HG03575 (cell line): Measurements from ENCODE around the gene SLC29A1.
"Not testable (repeated sequence)": the region's sequence is repeated elsewhere in the genome, so short reads cannot be mapped to it uniquely, and the experiment has no call there.

Experiments used
- ATAC-seq: cut with Tn5 transposase; IDR thresholded peaks from one replicate; pipeline ENCODE4 v1.9.1; 2021; ENCODE audit not compliant: unreplicated experiment, insufficient number of reproducible peaks, low FRiP score; ENCODE audit errors: extremely low read depth

Gene SLC29A1

DNA sequence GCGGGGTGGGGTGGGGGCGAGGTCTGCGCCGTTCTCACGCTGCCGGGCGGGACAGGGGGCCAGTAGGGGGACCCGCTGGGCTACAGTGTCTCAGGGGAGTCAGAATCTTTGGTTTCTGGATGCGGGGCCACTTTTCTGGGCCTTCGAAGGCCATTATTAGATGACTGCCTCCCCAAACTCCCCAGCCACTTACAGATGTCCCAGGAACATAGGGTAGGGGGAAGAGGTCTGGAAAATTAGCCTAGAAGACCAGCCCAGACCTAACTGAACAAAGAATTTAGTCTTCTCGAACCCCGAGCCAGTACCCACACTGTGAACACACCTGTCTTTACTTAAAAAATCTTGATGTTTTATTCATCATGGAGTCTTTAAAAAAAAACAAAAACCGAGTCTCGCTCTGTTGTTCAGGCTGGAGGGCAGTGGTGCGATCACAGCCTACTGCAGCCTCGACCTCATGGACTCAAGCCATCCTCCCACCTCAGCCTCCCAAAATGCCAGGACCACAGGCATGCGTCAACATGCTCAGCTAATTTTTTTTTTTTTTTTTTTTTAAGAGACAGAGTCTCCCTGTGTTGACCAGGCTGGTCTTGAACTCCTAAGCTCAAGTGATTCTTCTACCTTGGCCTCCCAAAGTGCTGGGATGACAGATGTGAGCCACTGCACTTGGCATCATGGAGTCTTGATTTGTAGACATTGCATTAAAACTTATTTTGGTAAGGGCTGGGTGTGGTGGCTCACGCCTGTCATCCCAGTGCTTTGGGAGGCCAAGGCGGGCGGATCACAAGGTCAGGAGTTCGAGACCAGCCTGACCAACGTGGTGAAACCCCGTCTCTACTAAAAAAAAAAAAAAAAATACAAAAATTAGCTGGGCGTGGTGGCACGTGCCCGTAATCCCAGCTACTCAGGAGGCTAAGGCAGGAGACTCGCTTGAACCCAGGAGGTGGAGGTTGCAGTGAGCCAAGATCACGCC lies 3.3 kb upstream of the SLC29A1 start:
- ATAC-seq, result no peak

DNA sequence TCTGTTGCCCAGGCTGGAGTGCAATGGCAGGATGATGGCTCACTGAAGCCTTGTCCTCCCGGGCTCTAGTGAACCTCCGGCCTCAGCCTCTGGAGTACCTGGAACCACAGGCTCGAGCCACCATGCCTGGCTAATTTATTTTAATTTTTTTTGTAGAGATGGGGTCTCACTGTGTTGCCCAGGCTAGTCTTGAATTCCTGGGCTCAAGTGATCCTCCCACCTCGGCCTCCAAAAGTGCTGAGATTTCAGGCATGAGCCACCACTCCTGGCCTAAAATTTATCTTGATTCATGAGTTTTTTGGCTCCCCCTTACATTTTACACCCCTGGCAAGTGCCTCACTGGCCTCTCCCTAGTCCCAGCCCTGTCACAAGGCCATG lies 2.5 kb upstream of the SLC29A1 start:
- ATAC-seq, result no peak

DNA sequence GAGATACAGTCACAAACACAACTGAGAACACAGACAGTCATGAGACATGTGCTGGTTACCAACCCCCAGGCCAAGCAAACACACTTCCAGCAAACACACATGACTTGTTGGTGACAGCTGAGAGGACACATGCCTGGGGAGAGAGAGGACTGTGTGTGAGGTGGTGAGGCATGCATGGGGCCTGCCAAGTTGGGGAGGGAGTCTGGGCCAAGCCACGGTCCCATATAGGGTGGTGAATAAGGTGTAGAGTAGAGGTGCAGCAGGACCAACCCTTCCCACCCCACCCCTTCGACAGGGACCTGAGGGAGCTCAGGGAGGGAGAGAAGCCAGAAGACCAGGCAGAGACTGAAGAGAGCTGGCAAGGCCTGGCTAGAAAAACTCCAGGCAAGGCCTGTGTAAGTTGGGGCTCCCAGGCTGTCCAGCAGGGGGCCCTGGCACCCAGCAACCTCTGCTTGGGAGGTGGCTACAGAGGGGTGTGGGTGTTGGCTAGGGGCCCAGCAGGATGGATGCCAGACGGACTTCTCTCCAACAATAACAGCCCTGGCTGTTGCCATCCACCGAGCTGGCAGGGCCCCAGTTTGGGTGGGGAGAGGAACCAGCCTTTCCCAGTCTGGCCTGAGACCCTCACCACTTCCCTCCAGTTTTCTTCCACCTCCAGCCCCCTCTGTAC lies 2.0 kb upstream of the SLC29A1 start:
- ATAC-seq, result no peak

DNA sequence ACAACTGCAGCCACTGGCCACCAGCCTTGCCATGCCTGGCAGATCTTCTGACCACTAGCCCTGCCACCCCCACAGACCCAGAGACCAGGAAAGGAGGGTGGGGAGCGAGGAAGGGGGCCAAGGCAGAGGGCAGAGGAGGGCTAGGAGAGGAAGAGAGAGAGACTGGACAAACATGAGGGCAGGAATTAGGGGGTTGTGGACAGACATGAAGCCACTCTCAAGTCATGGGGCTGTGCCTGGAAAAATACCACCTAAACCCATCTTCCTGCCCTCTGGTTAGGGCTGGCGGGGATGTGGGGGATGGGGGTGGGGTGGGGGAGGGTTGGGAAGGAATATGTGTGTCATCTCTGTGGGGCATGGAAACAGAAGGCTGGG lies 1.4 kb upstream of the SLC29A1 start:
- ATAC-seq, result no peak

DNA sequence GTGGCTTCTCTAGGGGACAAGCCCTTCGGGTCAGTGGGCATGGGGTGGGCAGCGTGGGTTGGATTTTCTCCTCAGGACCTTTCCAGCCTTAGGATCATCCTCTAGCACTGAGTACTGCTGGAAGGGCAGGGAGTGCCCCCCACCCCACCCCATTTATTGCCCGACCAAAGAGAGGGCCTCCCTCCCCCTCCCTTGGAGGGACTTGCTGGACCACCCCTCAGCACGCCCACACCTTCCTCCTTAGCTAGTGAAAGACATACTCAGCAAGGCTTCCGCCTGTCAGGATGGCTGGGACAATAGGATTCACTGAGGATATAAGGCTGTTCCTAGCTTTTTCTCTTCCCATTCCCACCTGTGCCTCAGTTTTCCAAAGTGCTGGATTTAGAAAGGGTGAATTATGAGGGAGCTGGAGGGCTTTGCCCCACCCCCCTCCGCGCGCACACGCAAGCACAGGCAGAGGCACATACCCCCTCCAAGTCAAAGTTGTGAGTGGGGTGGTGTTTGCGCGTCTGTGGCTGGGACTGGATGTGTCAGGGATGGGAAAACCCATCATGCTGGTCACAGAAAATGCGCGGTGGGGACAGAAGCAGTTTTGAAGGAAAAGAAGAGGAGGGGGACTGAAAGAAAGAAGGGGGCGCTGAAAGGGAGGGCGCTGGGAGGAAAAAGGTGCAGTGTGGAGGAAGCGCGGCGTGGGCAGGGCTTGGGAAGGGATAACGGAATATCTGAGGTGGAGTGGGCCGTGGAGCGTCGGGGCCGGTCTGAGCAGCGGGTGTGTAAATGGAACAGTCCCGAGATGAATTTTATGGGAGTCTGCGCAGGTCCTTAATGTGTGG lies 693 bp upstream of the SLC29A1 start:
- no peak for ATAC-seq

DNA sequence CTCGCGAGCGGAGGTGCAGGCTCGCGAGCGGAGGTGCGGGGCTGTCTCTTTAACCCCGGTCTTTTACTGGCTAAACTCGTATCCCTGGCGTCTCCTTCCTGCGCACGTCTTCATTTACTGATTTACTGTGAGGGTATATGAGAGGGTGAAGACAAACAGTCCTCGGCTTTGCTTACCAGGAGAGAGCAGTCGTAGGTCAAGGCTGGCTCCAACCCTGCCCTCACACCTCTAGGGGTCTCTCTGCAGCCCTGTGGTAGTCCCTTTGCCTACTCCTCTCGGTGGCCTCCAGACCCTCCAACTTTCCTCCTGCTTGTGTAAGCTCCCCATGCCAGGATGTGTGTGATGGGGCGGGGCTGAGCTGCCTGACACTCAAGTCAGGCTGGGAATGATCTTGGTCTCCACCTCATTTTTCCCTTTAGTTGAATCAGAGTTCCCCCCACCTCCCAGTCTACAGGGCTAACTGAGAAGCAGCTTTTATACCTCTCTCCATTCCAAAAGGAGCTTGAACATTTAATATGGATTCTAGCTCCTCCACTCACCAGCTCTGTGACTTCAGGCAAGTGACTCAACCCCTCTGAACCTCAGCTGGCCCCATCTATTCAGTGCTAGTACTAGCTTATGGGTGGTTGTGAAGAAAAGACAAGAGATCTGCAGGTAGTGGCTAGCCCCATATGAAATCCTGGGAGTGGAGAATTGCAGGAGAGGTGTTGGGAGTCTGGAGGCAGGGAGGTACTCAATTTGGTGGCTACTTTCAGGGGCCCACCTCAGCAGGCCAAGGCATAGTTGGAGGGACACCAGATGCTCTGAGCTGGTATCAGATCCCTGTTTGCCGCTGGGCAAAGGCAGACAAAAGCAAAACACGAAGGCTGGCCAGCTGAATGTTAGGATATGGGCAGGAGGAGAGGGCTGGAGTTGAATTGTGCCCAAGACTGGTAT lies 902 bp downstream of the SLC29A1 start:
- ATAC-seq, result no peak

DNA sequence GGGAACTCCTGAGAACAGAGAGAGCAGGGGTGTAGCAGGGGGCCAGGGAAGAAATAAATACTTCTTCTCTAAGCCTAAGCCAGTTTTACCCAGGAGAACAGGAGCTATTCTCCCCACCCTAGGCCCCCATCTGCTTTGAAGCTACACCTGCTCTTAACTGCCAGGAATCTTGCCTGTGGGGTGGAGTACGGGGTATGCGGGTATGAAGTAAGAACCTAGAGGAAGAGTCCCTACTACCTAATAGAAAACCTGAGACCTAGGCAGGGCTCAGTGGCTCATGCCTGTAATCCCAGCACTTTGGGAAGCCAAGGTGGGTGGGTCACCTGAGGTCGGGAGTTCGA lies 1.5 kb downstream of the SLC29A1 start:
- ATAC-seq, result no peak

DNA sequence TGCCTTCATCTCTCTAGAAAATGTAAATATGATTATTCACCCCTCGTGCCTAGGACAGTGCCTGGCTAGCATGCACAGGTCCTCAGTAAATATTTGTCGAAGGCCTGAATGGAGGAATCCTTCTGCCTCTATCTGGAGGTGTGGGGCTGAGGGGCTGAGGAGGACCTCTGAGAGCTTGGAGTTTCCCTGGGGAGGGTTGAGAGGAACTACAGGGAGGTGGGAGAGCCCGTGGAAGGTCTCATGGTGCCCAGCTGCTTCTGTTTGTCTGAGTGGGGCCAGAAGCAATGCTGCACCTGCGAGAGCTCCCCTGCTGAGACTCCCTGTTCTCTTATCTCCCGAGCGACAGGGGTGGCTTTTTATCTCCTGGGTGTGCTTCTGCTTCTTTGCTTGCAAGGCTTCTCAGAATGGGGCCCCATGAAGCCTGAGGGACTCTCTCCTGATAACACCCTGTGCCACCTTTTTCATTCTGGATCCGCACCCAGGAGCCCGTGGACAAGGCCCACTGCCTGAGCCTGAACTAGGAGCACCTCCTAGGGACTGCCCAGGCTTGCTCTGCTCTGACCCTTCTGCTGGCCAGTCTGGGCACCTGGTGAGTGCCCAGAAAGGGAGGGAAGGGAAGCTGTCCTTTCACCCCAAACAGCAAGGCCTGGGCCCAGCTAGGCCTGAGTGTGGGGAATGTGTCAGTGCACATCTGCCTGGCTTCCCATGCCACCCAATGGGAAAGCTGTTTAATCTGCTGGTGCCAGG lies 2.4 kb downstream of the SLC29A1 start:
- ATAC-seq, result no peak

DNA sequence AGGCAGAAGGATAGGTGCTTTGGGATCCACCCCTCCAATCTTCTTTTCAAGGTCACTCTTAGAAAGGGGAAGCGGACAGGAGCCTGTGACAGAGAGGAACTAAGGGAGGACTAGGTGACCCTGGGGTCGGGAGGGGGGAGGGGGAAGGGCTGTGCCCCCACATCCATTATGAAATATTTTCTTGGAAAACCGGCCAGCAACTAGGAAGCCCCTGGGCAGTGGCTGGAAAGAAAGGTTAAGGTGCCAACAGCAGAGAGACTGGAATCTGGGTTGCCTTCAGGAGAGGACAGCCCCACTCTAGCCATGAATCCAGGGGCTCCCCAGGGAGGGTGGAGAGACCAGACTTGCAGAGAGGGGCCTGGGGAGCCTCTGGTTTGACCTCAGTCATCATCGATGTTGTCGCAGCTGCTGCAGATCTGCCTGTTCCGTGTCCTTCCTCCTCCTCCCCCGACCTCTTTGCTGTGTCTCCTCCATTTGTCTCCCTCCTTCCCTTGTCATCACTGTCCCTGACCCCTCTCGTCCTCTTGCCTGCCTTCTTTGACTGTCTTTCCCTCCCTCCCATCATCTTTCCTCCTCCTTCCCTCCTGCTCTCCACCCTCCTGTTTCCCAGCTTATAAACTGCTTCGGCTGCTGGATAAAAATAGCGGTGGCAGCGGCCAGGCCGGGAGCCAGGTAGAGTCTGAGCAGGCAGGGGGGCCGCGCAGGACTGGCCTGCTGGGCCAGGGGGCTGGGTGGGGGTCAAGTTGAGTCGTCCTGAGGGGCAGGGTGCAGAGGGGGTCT lies 3.2 kb downstream of the SLC29A1 start:
- no peak for ATAC-seq

DNA sequence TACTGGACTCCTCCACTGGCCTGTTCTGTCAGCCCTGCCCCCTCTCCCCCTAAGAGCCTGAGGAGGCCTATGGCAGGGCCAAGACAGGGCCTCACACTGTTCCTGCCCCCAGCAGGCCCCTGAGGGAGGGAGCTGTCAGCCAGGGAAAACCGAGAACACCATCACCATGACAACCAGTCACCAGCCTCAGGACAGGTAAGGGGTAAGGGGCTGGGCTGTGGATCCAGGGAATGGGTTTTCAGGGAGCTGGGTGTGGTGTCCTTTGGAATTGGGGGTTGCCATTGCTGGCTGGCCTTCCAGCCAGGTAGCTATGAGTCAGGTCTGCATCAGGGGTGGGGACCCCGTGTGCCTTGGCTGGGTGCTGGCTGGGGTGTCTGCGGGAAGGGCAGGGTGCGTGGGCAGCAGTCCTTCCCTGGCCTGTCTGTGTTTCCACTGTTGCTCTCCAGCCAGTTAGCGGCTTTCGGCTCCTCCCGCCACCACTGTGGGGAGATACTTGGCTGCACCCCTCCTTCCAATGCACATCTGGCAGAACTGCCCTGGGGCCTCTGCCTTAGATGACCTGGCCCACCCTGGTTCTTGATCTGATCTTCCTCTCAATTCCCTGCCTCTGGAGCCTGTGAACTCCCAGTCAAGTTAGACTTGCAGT lies 3.9 kb downstream of the SLC29A1 start:
- ATAC-seq, result no peak

DNA sequence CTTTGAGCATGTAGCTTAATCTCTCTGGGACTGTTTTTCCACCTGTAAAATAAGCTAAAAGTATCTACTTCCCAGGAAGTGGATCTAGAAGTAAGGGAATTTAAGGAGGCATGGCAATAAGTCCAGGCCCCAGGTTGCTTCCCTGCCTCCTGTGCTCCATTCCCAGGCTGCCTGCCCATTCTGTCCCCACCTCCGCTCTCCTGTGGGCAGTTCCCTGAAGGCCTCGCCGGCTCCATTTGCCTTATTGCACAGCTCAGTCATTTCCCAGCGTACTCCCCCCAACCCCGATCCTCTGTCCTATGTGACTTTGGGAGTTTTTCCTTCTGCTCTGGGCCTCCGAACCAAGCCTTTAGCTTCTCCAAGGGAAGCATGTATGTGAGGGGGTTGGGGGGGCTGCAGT lies 4.6 kb downstream of the SLC29A1 start:
- ATAC-seq, result no peak

DNA sequence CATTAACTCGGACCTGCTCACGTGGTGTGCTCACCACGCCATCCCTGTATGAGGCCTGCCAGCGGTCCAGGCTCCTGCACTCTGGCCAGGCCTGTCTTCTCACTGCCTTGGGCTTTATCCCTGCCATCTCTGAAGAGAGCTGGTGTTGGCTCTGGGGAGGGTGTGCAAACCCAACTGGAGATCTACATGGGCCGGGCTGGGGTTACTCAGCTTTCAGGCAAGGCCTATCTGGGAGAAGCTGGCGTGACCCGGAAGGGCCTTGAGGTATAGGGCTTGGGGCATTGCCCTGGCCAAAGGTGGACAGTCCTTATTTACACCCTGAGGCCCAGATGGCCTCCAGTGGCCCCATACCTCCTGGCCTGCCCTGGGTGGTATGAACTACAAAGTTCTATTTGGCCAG lies 5.0 kb downstream of the SLC29A1 start:
- ATAC-seq, result no peak

DNA sequence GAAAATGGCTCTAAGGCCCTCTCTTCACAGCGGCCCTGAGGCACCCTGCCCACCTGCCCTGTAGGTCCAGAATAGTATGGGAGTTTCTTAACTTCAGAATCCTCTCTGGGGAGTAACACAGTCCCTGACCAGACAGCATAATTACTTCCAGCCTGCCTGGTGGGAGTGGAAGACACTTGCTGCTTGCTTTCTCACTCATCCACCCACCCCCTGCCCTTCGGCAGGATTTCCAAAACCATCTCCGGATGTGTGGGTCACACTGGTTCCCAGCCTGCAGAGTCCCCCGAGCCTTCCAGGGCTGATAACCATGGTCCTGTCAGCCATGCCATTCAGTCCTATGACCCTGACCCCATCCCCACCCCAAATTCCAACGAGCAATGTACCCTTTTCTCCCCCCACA lies 5.4 kb downstream of the SLC29A1 start:
- no peak for ATAC-seq

DNA sequence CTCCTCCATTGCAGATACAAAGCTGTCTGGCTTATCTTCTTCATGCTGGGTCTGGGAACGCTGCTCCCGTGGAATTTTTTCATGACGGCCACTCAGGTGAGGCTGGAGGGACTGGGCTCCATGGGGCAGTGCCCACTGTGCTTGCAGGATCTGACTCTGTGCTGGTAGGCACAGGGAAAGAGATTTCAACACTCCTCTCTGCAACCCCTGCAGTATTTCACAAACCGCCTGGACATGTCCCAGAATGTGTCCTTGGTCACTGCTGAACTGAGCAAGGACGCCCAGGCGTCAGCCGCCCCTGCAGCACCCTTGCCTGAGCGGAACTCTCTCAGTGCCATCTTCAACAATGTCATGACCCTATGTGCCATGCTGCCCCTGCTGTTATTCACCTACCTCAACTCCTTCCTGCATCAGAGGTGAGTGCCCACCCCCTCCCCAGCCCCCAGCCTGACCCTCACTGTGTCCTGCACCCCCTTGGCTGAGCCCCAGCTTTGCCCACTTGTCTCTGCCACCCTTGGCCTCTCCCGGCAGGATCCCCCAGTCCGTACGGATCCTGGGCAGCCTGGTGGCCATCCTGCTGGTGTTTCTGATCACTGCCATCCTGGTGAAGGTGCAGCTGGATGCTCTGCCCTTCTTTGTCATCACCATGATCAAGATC lies 6.1 kb downstream of the SLC29A1 start:
- ATAC-seq, result no peak

DNA sequence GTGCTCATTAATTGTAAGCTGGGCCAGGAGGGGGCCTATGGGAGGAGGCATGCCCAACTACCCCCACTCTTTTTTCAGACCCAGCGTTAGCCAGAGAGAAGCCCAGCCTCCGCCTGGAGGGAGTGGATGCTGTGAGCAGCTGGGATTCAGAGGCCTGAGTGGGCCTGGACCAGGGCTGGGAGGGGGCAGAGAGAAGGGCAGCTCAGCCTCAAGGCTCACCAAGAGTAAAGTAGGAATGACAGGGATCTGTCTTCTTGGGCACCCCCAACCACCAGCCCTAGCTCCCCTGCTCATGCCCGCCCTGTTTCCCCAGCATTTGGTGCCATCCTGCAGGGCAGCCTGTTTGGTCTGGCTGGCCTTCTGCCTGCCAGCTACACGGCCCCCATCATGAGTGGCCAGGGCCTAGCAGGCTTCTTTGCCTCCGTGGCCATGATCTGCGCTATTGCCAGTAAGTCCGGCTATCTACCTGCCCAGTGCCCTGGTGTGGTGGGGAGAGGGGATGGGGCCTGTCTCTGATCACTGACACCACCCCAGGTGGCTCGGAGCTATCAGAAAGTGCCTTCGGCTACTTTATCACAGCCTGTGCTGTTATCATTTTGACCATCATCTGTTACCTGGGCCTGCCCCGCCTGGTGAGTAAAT lies 6.8 kb downstream of the SLC29A1 start:
- ATAC-seq, result no peak

DNA sequence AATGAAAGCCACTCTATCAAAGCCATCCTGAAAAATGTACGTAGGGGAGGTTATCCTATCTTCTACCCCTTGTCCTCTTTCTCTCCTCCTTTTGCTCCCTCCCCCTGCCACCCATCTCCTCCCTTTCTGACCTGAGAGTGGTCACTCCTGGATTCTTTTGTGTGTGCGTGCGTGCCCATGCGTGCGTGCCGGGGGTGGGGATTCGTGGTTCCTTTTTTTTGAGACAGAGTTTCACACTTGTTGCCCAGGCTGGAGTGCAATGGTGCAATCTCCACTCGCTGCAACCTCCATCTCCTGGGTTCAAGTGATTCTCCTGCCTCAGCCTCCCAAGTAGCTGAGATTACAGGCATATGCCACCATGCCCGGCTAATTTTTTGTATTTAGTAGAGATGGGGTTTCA lies 8.0 kb downstream of the SLC29A1 start:
- not testable (repeated sequence) for ATAC-seq
